SK-N-SH (cell line): Measurements from ENCODE around the gene IFIT5. TPM values are rescaled to one million over a fixed set of nuclear protein-coding genes. Genes with fewer than 3 reads are reported as not detected.
"Not testable (repeated sequence)": the region's sequence is repeated elsewhere in the genome, so short reads cannot be mapped to it uniquely, and the experiment has no call there.

Experiments used
- CTCF ChIA-PET: fragments of 300-600, 350-600 bp; formaldehyde crosslinking; extraction: SDS; loops from one replicate; lab custom pipeline; 2021; lab: Yijun Ruan, JAX
- POLR2A ChIA-PET: fragments of 350-600 bp; sonication (Branson Sonifier 250); formaldehyde crosslinking; extraction: SDS; loops from one replicate; lab custom pipeline; 2020; ENCODE audit warnings: antibody characterized with exemption, inconsistent platforms; lab: Yijun Ruan, JAX
- DNase-seq: peaks from one replicate; pipeline ENCODE4 v3.0.0; 2012
- H2AFZ ChIP-seq: fragments of 200-600 bp; sonication (generic); 2 replicates; pipeline ENCODE4 v1.8.1; 2016; ENCODE audit warnings: antibody characterized with exemption, mild to moderate bottlenecking, low read depth
- H3F3A ChIP-seq: fragments of 200-600 bp; sonication (generic); replicated peaks from 2 replicates; pipeline ENCODE3; 2016; ENCODE audit warnings: antibody characterized with exemption, mild to moderate bottlenecking; ENCODE audit not compliant: insufficient read depth
- H3K27ac ChIP-seq, 2 experiments: fragments of 200-500 bp in 1 of 2; fragments of 200-600 bp in 1 of 2; sonication (Bioruptor generic) in 1 of 2; sonication (generic), shearing (Covaris generic) in 1 of 2; 2 replicates each; pipeline versions ENCODE4 v1.5.1 to v1.6.1; 2014 to 2016; ENCODE audit warnings: low read depth in 2 of 2, inconsistent platforms in 1 of 2, low read length in 1 of 2, mild to moderate bottlenecking in 1 of 2, mixed read lengths in 1 of 2
- H3K27me3 ChIP-seq: fragments of 200-600 bp; sonication (generic), shearing (Covaris generic); 2 replicates; pipeline ENCODE4 v1.6.1; 2016; ENCODE audit warnings: mixed run types; ENCODE audit not compliant: insufficient read depth
- H3K36me3 ChIP-seq, 2 experiments: fragments of 200-500 bp in 1 of 2; fragments of 200-600 bp in 1 of 2; sonication (Bioruptor generic) in 1 of 2; sonication (generic) in 1 of 2; replicated peaks in 1 of 2; 2 replicates each; pipeline versions ENCODE3 to v1.5.1; 2014 to 2016; ENCODE audit warnings: low read length in 1 of 2, mild to moderate bottlenecking in 1 of 2; ENCODE audit not compliant: insufficient read depth in 2 of 2, control insufficient read depth in 1 of 2
- H3K4me1 ChIP-seq, 2 experiments: fragments of 200-500 bp in 1 of 2; fragments of 200-600 bp in 1 of 2; sonication (Bioruptor generic) in 1 of 2; sonication (generic), shearing (Covaris generic) in 1 of 2; 2 replicates each; pipeline versions ENCODE4 v1.5.1 to v1.6.1; 2014 to 2016; ENCODE audit warnings: low read depth in 1 of 2, low read length in 1 of 2, mixed run types in 1 of 2; ENCODE audit not compliant: insufficient read depth in 2 of 2, control insufficient read depth in 1 of 2
- H3K4me2 ChIP-seq: fragments of 200-600 bp; sonication (generic), shearing (Covaris generic); 2 replicates; pipeline ENCODE4 v1.6.1; 2017; ENCODE audit warnings: mixed run types
- H3K4me3 ChIP-seq, 2 experiments: fragments of 200-500 bp in 1 of 2; fragments of 200-600 bp in 1 of 2; sonication (Bioruptor generic) in 1 of 2; sonication (generic), shearing (Covaris generic) in 1 of 2; 2 replicates each; pipeline versions ENCODE4 v1.5.1 to v1.8.1; 2014 to 2016; ENCODE audit warnings: low read depth in 2 of 2, inconsistent platforms in 1 of 2, low read length in 1 of 2, mild to moderate bottlenecking in 1 of 2, mixed read lengths in 1 of 2, moderate library complexity in 1 of 2
- H3K79me2 ChIP-seq: fragments of 200-600 bp; sonication (generic); 2 replicates; pipeline ENCODE4 v1.8.1; 2017; ENCODE audit warnings: mild to moderate bottlenecking; ENCODE audit not compliant: insufficient read depth
- H3K9ac ChIP-seq: fragments of 200-600 bp; sonication (generic); 2 replicates; pipeline ENCODE4 v1.6.1; 2017; ENCODE audit warnings: mixed run types
- H3K9me2 ChIP-seq: fragments of 200-600 bp; sonication (generic); 2 replicates; pipeline ENCODE4 v1.6.1; 2017; ENCODE audit warnings: mixed run types
- H3K9me3 ChIP-seq: fragments of 200-600 bp; sonication (generic); 2 replicates; pipeline ENCODE4 v1.6.1; 2017; ENCODE audit warnings: mixed run types, mild to moderate bottlenecking, moderate library complexity
- H4K20me1 ChIP-seq: fragments of 200-600 bp; sonication (generic); 2 replicates; pipeline ENCODE4 v1.6.1; 2017; ENCODE audit warnings: mild to moderate bottlenecking, mixed run types; ENCODE audit not compliant: insufficient read depth
- EZH2phosphoT487 ChIP-seq: fragments of 200-600 bp; sonication (generic); IDR thresholded peaks from 2 replicates; pipeline ENCODE4 v1.6.1; 2017; ENCODE audit warnings: low read depth, mixed run types, mild to moderate bottlenecking, antibody characterized with exemption, moderate library complexity, borderline replicate concordance
- FOXJ3 ChIP-seq: sonication (generic); formaldehyde crosslinking; IDR thresholded peaks from 2 replicates; pipeline ENCODE4 v1.5.1; 2020; ENCODE audit warnings: mild to moderate bottlenecking, missing genetic modification reagents
- FOXM1 ChIP-seq: IDR thresholded peaks from 2 replicates; pipeline ENCODE4 v1.4.0; 2012; ENCODE audit warnings: low read depth, mild to moderate bottlenecking
- GABPA ChIP-seq: IDR thresholded peaks from 2 replicates; pipeline ENCODE4 v1.4.0; 2012; ENCODE audit warnings: low read depth, mild to moderate bottlenecking
- GATA2 ChIP-seq: sonication (generic); formaldehyde crosslinking; IDR thresholded peaks from 2 replicates; pipeline ENCODE4 v1.5.0; 2020; ENCODE audit warnings: mild to moderate bottlenecking, missing genetic modification reagents
- RCOR1 ChIP-seq: fragments of 150-350 bp; IDR thresholded peaks from 2 replicates; pipeline ENCODE4 v1.6.1; 2017; ENCODE audit warnings: antibody characterized with exemption, low read length
- SMC3 ChIP-seq: IDR thresholded peaks from 2 replicates; pipeline ENCODE4 v1.6.1; 2012; ENCODE audit warnings: low read depth, low read length, improper control_type of control experiment
- TEAD4 ChIP-seq: IDR thresholded peaks from 2 replicates; pipeline ENCODE4 v1.4.0; 2012; ENCODE audit warnings: mild to moderate bottlenecking, borderline replicate concordance; ENCODE audit not compliant: insufficient read depth
- USF1 ChIP-seq: IDR thresholded peaks from 2 replicates; pipeline ENCODE4 v1.4.0; 2012; ENCODE audit warnings: low read depth, borderline replicate concordance
- WGBS: methylation state at CpG from one replicate; pipeline ENCODE4 v1.1.6; 2017; ENCODE audit warnings: low lambda C conversion rate; 5-methylcytosine and 5-hydroxymethylcytosine counted together
- polyA plus RNA-seq, 3 experiments: library from polyadenylated mRNA; depleted of rRNA; stranded (reverse); fragments of >200 nt; gene quantifications; 2 replicates each; pipeline ENCODE4 v1.2.3, GENCODE V29; 2012
- TF ChIP-seq, protein P1 (sequence below): IDR thresholded peaks from 2 replicates; pipeline ENCODE4 v1.4.0; 2012; ENCODE audit warnings: low read depth

IFIT5 gene
- polyA plus RNA-seq, 1 of the 3 experiments (the other 2 are of a cell fraction) = 2.7 TPM

DNA sequence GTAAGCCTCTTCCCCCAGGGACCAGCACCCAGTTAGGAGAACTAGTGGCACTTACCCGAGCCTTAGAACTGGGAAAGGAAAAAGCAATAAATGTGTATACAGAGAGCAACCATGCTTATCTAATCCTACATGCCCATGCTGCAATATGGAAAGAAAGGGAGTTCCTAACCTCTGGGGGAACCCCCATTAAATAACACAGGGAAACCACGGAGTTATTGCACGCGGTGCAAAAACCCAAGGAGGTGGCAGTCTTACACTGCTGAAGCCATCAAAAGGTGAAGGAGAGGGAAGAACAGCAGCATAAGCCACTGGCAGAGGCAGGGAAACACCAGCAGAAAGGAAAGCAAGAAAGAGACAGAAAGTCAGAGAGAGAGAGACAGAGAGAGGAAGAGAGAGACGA lies 3.8 kb upstream of the IFIT5 start:
- DNase-seq, H2AFZ ChIP-seq, H3K9me3 ChIP-seq, H3K9ac ChIP-seq, CTCF ChIA-PET, H3K36me3 ChIP-seq, H3K79me2 ChIP-seq, H3K9me2 ChIP-seq, H3K27ac ChIP-seq, POLR2A ChIA-PET, H3F3A ChIP-seq, H3K4me2 ChIP-seq, H3K4me1 ChIP-seq, H4K20me1 ChIP-seq, H3K27me3 ChIP-seq, H3K4me3 ChIP-seq: not testable (repeated sequence)
- WGBS = 95% methylated on average over 5 of the region's 5 CpGs

- H3K4me2 ChIP-seq, H3K27ac ChIP-seq, POLR2A ChIA-PET, H3K36me3 ChIP-seq, H2AFZ ChIP-seq, H3F3A ChIP-seq, H3K4me1 ChIP-seq, CTCF ChIA-PET, H3K27me3 ChIP-seq, H3K9me3 ChIP-seq, DNase-seq, H3K9ac ChIP-seq, H4K20me1 ChIP-seq, H3K4me3 ChIP-seq, H3K9me2 ChIP-seq: not testable (repeated sequence)
- peaks cover 11% of the 10 kb centered on the region for H3K79me2 ChIP-seq
- 80% methylated on average over 2 of the region's 2 CpGs for WGBS
Measured at GRCh38 chr10:89411135-89411534, 3.2 kb upstream of the IFIT5 start.

DNA sequence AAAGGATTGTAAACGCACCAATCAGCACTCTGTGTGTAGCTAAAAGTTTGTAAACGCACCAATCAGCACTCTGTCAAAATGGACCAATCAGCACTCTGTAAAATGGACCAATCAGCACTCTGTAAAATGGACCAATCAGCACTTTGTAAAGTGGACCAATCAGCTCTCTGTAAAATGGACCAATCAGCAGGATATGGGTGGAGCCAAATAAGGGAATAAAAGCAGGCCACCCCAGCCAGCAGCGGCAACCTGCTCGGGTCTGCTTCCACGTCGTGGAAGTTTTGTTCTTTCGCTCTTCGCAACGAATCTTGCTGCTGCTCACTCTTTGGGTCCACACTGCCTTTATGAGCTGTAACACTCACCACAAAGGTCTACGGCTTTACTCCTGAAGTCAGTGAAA lies 2.1 kb upstream of the IFIT5 start:
- peaks cover 17% of the 10 kb centered on the region for H3K79me2 ChIP-seq
- H3K27me3 ChIP-seq, H3K36me3 ChIP-seq, H3K4me3 ChIP-seq, H3K9me2 ChIP-seq, H3K9me3 ChIP-seq, H4K20me1 ChIP-seq, H3K27ac ChIP-seq, H3K4me2 ChIP-seq, H3K9ac ChIP-seq, CTCF ChIA-PET, POLR2A ChIA-PET, H2AFZ ChIP-seq, DNase-seq, H3F3A ChIP-seq, H3K4me1 ChIP-seq: not testable (repeated sequence)
- 85% methylated on average over 10 of the region's 10 CpGs for WGBS

DNA sequence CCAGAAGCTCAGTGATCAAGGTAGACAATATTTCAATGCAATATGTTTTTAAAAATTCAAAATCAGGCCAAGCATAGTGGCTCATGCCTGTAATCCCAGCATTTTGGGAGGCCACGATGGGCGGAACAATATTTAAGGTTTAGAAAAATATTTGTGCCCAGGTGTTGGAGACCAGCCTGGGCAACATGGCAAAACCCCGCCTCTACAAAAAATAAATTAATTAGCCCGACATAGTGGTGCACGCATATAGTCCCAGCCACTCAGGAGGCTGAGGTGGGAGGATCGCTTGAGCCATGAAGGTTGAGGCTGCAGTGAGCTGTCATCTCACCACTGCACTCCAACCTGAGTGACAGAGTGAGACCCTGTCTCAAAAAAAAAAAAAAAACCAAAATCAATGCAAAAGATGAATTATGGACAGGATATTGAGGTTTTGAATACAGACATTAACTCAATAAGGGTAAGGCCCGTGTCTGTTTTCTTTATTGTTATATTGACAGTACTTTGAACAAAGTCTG lies 913 bp upstream of the IFIT5 start:
- no peak overlapping the region for H3K9ac ChIP-seq
- 95% methylated on average over 7 of the region's 7 CpGs for WGBS
- peaks cover under 1 to 15% of the 10 kb centered on the region in 2 experiments for H3K36me3 ChIP-seq
- H3K4me1 ChIP-seq = peaks cover 3 to 6% of the 10 kb centered on the region in 2 experiments; a peak in 3 of 4 replicates
- H3K4me3 ChIP-seq = peak overlapping the region in 1 of 2 experiments; percentile 72; a peak in 1 of 4 replicates
- CTCF ChIA-PET = interaction anchor here (0.7 to 1.7 kb wide), 2 partner anchors 24 to 737 kb away, joined by 3 to 6 read pairs; no protein-coding TSS in a partner anchor
- H2AFZ ChIP-seq = peak overlapping the region; percentile 99
- no peaks in the 10 kb centered on the region for H3K9me2 ChIP-seq
- TF ChIP-seq USF1 (no peak), FOXM1 (no peak), GATA2 (CRISPR knock-in tag) (no peak), GABPA (no peak), SMC3 (no peak), EZH2phosphoT487 (no peak), RCOR1 (no peak), TEAD4 (no peak), FOXJ3 (CRISPR knock-in tag) (no peak)
- TF ChIP-seq, protein P1, sequence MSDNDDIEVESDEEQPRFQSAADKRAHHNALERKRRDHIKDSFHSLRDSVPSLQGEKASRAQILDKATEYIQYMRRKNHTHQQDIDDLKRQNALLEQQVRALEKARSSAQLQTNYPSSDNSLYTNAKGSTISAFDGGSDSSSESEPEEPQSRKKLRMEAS = no peak
- no peaks in the 10 kb centered on the region for H3K9me3 ChIP-seq
- H3K27me3 ChIP-seq = no peaks in the 10 kb centered on the region
- no peak for DNase-seq
- peaks cover 10% of the 10 kb centered on the region for H3F3A ChIP-seq
- peak overlapping the region; percentile 77; the same call in 1 of the 2 replicates for H3K4me2 ChIP-seq
- POLR2A ChIA-PET = no interaction called here
- no peaks in the 10 kb centered on the region for H4K20me1 ChIP-seq
- H3K79me2 ChIP-seq = peaks cover 17% of the 10 kb centered on the region
- peak overlapping the region in 1 of 2 experiments; percentile 85; a peak in 1 of 4 replicates for H3K27ac ChIP-seq
